HepG2 (cell line): ENCODE measurements around the gene TMEM167B.

Source experiments
- ATF1 ChIP-seq: IDR thresholded peaks from 2 replicates; pipeline ENCODE4 v1.6.1; 2016; ENCODE audit warnings: mild to moderate bottlenecking, control low read depth
- EZH2 ChIP-seq: conservative IDR thresholded peaks from 2 replicates; pipeline ENCODE4 v1.6.1; 2012; ENCODE audit warnings: mild to moderate bottlenecking, low read depth, low read length, moderate library complexity
- GTF2F1 ChIP-seq: fragments of 150-350 bp; IDR thresholded peaks from 2 replicates; pipeline ENCODE4 v1.6.1; 2014; ENCODE audit warnings: low read length
- RNF2 ChIP-seq: fragments of 450-650 bp; conservative IDR thresholded peaks from 2 replicates; pipeline ENCODE4 v1.6.1; 2016; ENCODE audit warnings: low read depth
- SP140L ChIP-seq: sonication (generic); formaldehyde crosslinking; IDR thresholded peaks from 2 replicates; pipeline ENCODE4 v1.4.0; 2020; ENCODE audit warnings: missing genetic modification reagents, borderline replicate concordance
- TF ChIP-seq, protein P1 (sequence below): sonication (generic); formaldehyde crosslinking; IDR thresholded peaks from 2 replicates; pipeline ENCODE4 v1.8.0; 2022; ENCODE audit warnings: missing genetic modification reagents, low read depth, mild to moderate bottlenecking, borderline replicate concordance
- TF ChIP-seq, protein P2 (sequence below): sonication (generic); formaldehyde crosslinking; IDR thresholded peaks from 2 replicates; pipeline ENCODE4 v1.5.0; 2020; ENCODE audit warnings: mild to moderate bottlenecking, missing genetic modification reagents, moderate library complexity
- TF ChIP-seq, protein P3 (sequence below): sonication (generic); formaldehyde crosslinking; conservative IDR thresholded peaks from 2 replicates; pipeline ENCODE4 v1.4.0; 2020; ENCODE audit warnings: missing genetic modification reagents
- TF ChIP-seq, protein P4 (sequence below): sonication (generic); formaldehyde crosslinking; conservative IDR thresholded peaks from 2 replicates; pipeline ENCODE4 v1.8.1; 2023; ENCODE audit warnings: missing genetic modification reagents

DNA sequence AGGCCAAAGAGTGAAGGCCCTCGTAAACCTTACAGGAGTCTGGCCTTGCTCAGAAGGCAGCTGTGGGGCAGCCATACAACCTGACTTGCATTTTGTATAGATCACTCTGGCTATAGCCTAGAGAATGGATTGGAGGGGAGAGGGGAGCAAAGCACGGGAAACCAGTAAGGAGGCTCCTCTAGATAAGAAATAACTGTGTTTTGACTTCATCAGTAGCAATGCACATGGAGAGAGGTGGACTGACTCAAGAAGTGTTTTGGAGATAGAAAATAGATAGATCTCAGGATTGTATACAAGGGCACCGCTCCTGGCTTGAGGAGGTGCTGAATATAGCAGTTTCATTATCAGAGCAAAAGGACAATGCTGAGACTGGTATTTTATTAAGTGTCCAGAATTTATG is 49.8 kb downstream of the TMEM167B start:
- TF ChIP-seq, protein P1, sequence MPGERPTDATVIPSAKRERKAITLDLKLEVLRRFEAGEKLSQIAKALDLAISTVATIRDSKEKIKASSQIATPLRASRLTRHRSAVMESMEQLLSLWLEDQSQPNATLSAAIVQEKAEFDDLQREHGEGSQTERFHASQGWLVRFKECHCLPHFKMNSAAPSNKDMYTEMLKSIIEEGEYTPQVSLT (CRISPR knock-in tag) = no peak
- TF ChIP-seq EZH2 = no peak
- TF ChIP-seq, protein P2, sequence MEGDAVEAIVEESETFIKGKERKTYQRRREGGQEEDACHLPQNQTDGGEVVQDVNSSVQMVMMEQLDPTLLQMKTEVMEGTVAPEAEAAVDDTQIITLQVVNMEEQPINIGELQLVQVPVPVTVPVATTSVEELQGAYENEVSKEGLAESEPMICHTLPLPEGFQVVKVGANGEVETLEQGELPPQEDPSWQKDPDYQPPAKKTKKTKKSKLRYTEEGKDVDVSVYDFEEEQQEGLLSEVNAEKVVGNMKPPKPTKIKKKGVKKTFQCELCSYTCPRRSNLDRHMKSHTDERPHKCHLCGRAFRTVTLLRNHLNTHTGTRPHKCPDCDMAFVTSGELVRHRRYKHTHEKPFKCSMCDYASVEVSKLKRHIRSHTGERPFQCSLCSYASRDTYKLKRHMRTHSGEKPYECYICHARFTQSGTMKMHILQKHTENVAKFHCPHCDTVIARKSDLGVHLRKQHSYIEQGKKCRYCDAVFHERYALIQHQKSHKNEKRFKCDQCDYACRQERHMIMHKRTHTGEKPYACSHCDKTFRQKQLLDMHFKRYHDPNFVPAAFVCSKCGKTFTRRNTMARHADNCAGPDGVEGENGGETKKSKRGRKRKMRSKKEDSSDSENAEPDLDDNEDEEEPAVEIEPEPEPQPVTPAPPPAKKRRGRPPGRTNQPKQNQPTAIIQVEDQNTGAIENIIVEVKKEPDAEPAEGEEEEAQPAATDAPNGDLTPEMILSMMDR = no peak
- TF ChIP-seq RNF2 = no peak
- TF ChIP-seq ATF1 (CRISPR knock-in tag) = no peak
- TF ChIP-seq SP140L (CRISPR knock-in tag) = no peak
- no peak for TF ChIP-seq GTF2F1
- TF ChIP-seq, protein P3, sequence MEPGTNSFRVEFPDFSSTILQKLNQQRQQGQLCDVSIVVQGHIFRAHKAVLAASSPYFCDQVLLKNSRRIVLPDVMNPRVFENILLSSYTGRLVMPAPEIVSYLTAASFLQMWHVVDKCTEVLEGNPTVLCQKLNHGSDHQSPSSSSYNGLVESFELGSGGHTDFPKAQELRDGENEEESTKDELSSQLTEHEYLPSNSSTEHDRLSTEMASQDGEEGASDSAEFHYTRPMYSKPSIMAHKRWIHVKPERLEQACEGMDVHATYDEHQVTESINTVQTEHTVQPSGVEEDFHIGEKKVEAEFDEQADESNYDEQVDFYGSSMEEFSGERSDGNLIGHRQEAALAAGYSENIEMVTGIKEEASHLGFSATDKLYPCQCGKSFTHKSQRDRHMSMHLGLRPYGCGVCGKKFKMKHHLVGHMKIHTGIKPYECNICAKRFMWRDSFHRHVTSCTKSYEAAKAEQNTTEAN (CRISPR knock-in tag) = no peak
- TF ChIP-seq, protein P4, sequence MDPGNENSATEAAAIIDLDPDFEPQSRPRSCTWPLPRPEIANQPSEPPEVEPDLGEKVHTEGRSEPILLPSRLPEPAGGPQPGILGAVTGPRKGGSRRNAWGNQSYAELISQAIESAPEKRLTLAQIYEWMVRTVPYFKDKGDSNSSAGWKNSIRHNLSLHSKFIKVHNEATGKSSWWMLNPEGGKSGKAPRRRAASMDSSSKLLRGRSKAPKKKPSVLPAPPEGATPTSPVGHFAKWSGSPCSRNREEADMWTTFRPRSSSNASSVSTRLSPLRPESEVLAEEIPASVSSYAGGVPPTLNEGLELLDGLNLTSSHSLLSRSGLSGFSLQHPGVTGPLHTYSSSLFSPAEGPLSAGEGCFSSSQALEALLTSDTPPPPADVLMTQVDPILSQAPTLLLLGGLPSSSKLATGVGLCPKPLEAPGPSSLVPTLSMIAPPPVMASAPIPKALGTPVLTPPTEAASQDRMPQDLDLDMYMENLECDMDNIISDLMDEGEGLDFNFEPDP (CRISPR knock-in tag) = no peak
